Right lobe of liver (tissue), 6 donors: ENCODE measurements around the gene PREX1. TPM values are rescaled to one million over a fixed set of nuclear protein-coding genes. Genes with fewer than 3 reads are reported as not detected.
"Not testable (repeated sequence)": the region's sequence is repeated elsewhere in the genome, so short reads cannot be mapped to it uniquely, and the experiment has no call there.

Source experiments
- ATAC-seq, 4 donors: fragments of 200-7000 bp; cut with Tn5 transposase; one replicate each; pipeline ENCODE4 v1.9.1; 2020; ENCODE audit warnings: mild to moderate bottlenecking in 4 of 4, moderate library complexity in 4 of 4
- DNase-seq, 3 donors: peaks; one replicate each; pipeline ENCODE4 v3.0.0-alpha.2; 2020
- H3K27ac ChIP-seq, 3 donors: fragments of 200-600 bp; one replicate each; pipeline ENCODE4 v1.8.0; 2022
- H3K27me3 ChIP-seq, 2 donors: fragments of 200-600 bp; one replicate each; pipeline ENCODE4 v1.8.0; 2022
- H3K36me3 ChIP-seq, 4 donors: fragments of 200-600 bp; sonication (generic) in 1 of 4; one replicate each; pipeline versions ENCODE4 v1.5.1 to v1.8.0; 2017 to 2022; ENCODE audit warnings: control low read depth in 1 of 4
- H3K4me1 ChIP-seq, 4 donors: fragments of 200-600 bp; sonication (generic) in 1 of 4; one replicate each; pipeline versions ENCODE4 v1.5.1 to v1.8.0; 2017 to 2022; ENCODE audit warnings: control low read depth in 1 of 4
- H3K4me3 ChIP-seq, 3 donors: fragments of 200-600 bp; one replicate each; pipeline ENCODE4 v1.8.0; 2022
- H3K9me3 ChIP-seq, 4 donors: fragments of 200-600 bp; sonication (generic) in 1 of 4; one replicate each; pipeline versions ENCODE4 v1.5.1 to v1.8.0; 2017 to 2022; ENCODE audit warnings: control low read depth in 1 of 4
- CTCF ChIP-seq, 4 donors: fragments of 200-600 bp in 3 of 4; fragments of 450-650 bp in 1 of 4; IDR thresholded peaks; one replicate each; pipeline versions ENCODE4 v1.5.1 to v1.8.0; 2016 to 2022; ENCODE audit warnings: antibody characterized with exemption in 4 of 4, mild to moderate bottlenecking in 2 of 4
- POLR2A ChIP-seq: fragments of 450-650 bp; IDR thresholded peaks from one replicate; pipeline ENCODE4 v1.6.1; 2017; ENCODE audit warnings: antibody characterized with exemption, mild to moderate bottlenecking
- WGBS: methylation state at CpG from one replicate; pipeline ENCODE4 v1.1.6; 2018; ENCODE audit warnings: low coverage, low lambda C conversion rate; ENCODE audit not compliant: insufficient coverage; ENCODE audit errors: missing lambda C conversion rate; 5-methylcytosine and 5-hydroxymethylcytosine counted together
- intact Hi-C, 2 donors: fragments of 100-400 bp; cut with DNase I; formaldehyde crosslinking; loops; one replicate each; pipeline versions ENCODE4 v1.11.2 to v1.14.1; 2022
- total RNA-seq, 6 experiments: library from RNA; depleted of rRNA in 2 of 6; stranded (reverse); fragments of >200 nt in 2 of 6; fragmentation: NEBNext Ultra II Directional in 3 of 6; extraction: Animal tissue kit (Norgen Biotek cat#: 25700) in 3 of 6; gene quantifications; one replicate each; pipeline versions ENCODE4 v1.1.0 to v1.2.4, GENCODE V29; 2016 to 2023
- donor health status: DM: no; HTN: yes; CAD: no.
- donor health status: DM: no; HTN: no; CAD: no.
- donor health status: DM: no; HTN: no; CAD: no.
- donor health status: DM: no; HTN: yes; CAD: no.
- donor health status: DM: no; HTN: yes; CAD: no.

PREX1 gene
- total RNA-seq, 6 experiments from 2014 or later, result 4.4 to 11.1 (median 8.7) TPM

- H3K9me3 ChIP-seq, result no peaks in the 10 kb centered on the region
- intact Hi-C loops, result no loop called here
- H3K27me3 ChIP-seq, result no peaks in the 10 kb centered on the region
- H3K36me3 ChIP-seq, result no peaks in the 10 kb centered on the region
- H3K4me1 ChIP-seq, result no peaks in the 10 kb centered on the region
- H3K4me3 ChIP-seq, result no peak overlapping the region
- no peak for ATAC-seq
- 94% methylated on average over 2 of the region's 2 CpGs for WGBS
- DNase-seq, result no peak
- no peak overlapping the region for H3K27ac ChIP-seq
- no peak for TF ChIP-seq CTCF (IDR thresholded peaks at IDR 0.05)
- no peak for TF ChIP-seq POLR2A
Observed at GRCh38 chr20:48779435-48779834, 48.4 kb downstream of the PREX1 start.

GRCh38 chr20:48777821-48778220, 50.0 kb downstream of the PREX1 start:
- Histone ChIP-seq H3K4me3 (no peak overlapping the region), H3K27me3 (no peaks in the 10 kb centered on the region), H3K36me3 (no peaks in the 10 kb centered on the region), H3K9me3 (no peaks in the 10 kb centered on the region), H3K27ac (no peak overlapping the region), H3K4me1 (no peaks in the 10 kb centered on the region)
- intact Hi-C loops, result no loop called here
- no peak for ATAC-seq
- no peak for DNase-seq
- WGBS, result 83% methylated on average over 4 of the region's 4 CpGs
- TF ChIP-seq POLR2A (no peak), CTCF (IDR thresholded peaks at IDR 0.05) (no peak)

GRCh38 chr20:48777005-48777404, 50.8 kb downstream of the PREX1 start:
- Histone ChIP-seq H3K9me3 (no peaks in the 10 kb centered on the region), H3K27me3 (no peaks in the 10 kb centered on the region), H3K27ac (no peak overlapping the region), H3K4me3 (no peak overlapping the region), H3K4me1 (no peaks in the 10 kb centered on the region), H3K36me3 (no peaks in the 10 kb centered on the region)
- TF ChIP-seq CTCF (IDR thresholded peaks at IDR 0.05) (no peak), POLR2A (no peak)
- ATAC-seq (peak in 3 of 4 donors; percentile 30 to 31 (median 31)), DNase-seq (no peak)
- WGBS, result 56% methylated on average over 3 of the region's 8 CpGs
- intact Hi-C loops, result no loop called here

- ATAC-seq, result no peak
- Histone ChIP-seq H3K9me3 (no peaks in the 10 kb centered on the region), H3K27me3 (no peaks in the 10 kb centered on the region), H3K36me3 (no peaks in the 10 kb centered on the region), H3K27ac (no peak overlapping the region), H3K4me1 (no peaks in the 10 kb centered on the region), H3K4me3 (no peak overlapping the region)
- 89% methylated on average over 3 of the region's 7 CpGs for WGBS
- intact Hi-C loops, result no loop called here
- TF ChIP-seq POLR2A (no peak), CTCF (IDR thresholded peaks at IDR 0.05) (no peak)
- DNase-seq, result no peak
Observed at GRCh38 chr20:48776306-48776705, 51.5 kb downstream of the PREX1 start.

- H3K4me1 ChIP-seq, H3K27ac ChIP-seq, ATAC-seq, DNase-seq, intact Hi-C loops, H3K36me3 ChIP-seq, H3K9me3 ChIP-seq, H3K27me3 ChIP-seq, H3K4me3 ChIP-seq: not testable (repeated sequence)
- WGBS, result 88% methylated on average over 5 of the region's 7 CpGs
Observed at GRCh38 chr20:48775545-48775944, 52.3 kb downstream of the PREX1 start.
